ENCODE data around the gene BCOR.

Gene BCOR

GRCh38 chrX:40116925-40117324 is 19.2 kb upstream of the BCOR start:
- H3K79me2 ChIP-seq (ENCODE audit: insufficient read depth, low read length), result peaks cover 43% of the 10 kb centered on the region; the same call in 1 of the 2 replicates
- no peaks in the 10 kb centered on the region for H3K9me3 ChIP-seq (ENCODE audit: insufficient read depth, low read depth, low read length)
- no peak overlapping the region for H2AFZ ChIP-seq (ENCODE audit: low read length)
- H4K20me1 ChIP-seq (ENCODE audit: insufficient read depth, low read length, poor library complexity, severe bottlenecking), result no peaks in the 10 kb centered on the region
- H3K9me2 ChIP-seq (replicated peaks; ENCODE audit: low read depth, low read length), result no peaks in the 10 kb centered on the region
- peaks cover 25% of the 10 kb centered on the region for H3K4me1 ChIP-seq (ENCODE audit: insufficient read depth, low read length, poor library complexity, severe bottlenecking)
- no peaks in the 10 kb centered on the region for H3F3A ChIP-seq (ENCODE audit: low read depth)
- no peaks in the 10 kb centered on the region for H3K36me3 ChIP-seq (ENCODE audit: insufficient read depth, low read length)
- H3K27me3 ChIP-seq (ENCODE audit: insufficient read depth, low read length, poor library complexity, severe bottlenecking), result no peaks in the 10 kb centered on the region
- TF ChIP-seq CTCF (conservative IDR thresholded peaks at IDR 0.05; ENCODE audit: low read length), result no peak
- no peak for TF ChIP-seq EZH2phosphoT487 (IDR thresholded peaks at IDR 0.05; ENCODE audit: borderline replicate concordance)
- no peak overlapping the region for H3K9ac ChIP-seq (ENCODE audit: low read depth, low read length, poor library complexity, severe bottlenecking)
- no peak overlapping the region for H3K4me2 ChIP-seq (ENCODE audit: low read depth, low read length, poor library complexity, severe bottlenecking)
- no peak overlapping the region for H3K4me3 ChIP-seq (ENCODE audit: low read length, poor library complexity, severe bottlenecking)

GRCh38 chrX:40112996-40113395 is 15.2 kb upstream of the BCOR start:
- H2AFZ ChIP-seq (ENCODE audit: low read length), result no peak overlapping the region
- no peaks in the 10 kb centered on the region for H3K9me2 ChIP-seq (replicated peaks; ENCODE audit: low read depth, low read length)
- no peak overlapping the region for H3K4me2 ChIP-seq (ENCODE audit: low read depth, low read length, poor library complexity, severe bottlenecking)
- H3K9ac ChIP-seq (ENCODE audit: low read depth, low read length, poor library complexity, severe bottlenecking), result no peak overlapping the region
- no peaks in the 10 kb centered on the region for H4K20me1 ChIP-seq (ENCODE audit: insufficient read depth, low read length, poor library complexity, severe bottlenecking)
- no peaks in the 10 kb centered on the region for H3F3A ChIP-seq (ENCODE audit: low read depth)
- no peaks in the 10 kb centered on the region for H3K9me3 ChIP-seq (ENCODE audit: insufficient read depth, low read depth, low read length)
- no peaks in the 10 kb centered on the region for H3K27me3 ChIP-seq (ENCODE audit: insufficient read depth, low read length, poor library complexity, severe bottlenecking)
- no peak for TF ChIP-seq EZH2phosphoT487 (IDR thresholded peaks at IDR 0.05; ENCODE audit: borderline replicate concordance)
- TF ChIP-seq CTCF (conservative IDR thresholded peaks at IDR 0.05; ENCODE audit: low read length), result no peak
- H3K4me1 ChIP-seq (ENCODE audit: insufficient read depth, low read length, poor library complexity, severe bottlenecking), result peaks cover 10% of the 10 kb centered on the region
- H3K36me3 ChIP-seq (ENCODE audit: insufficient read depth, low read length), result no peaks in the 10 kb centered on the region
- H3K4me3 ChIP-seq (ENCODE audit: low read length, poor library complexity, severe bottlenecking), result no peak overlapping the region
- peaks cover 49% of the 10 kb centered on the region for H3K79me2 ChIP-seq (ENCODE audit: insufficient read depth, low read length)

- Histone ChIP-seq H2AFZ (ENCODE audit: low read length) (no peak overlapping the region), H4K20me1 (ENCODE audit: insufficient read depth, low read length, poor library complexity, severe bottlenecking) (no peaks in the 10 kb centered on the region), H3K9me3 (ENCODE audit: insufficient read depth, low read depth, low read length) (no peaks in the 10 kb centered on the region), H3K36me3 (ENCODE audit: insufficient read depth, low read length) (no peaks in the 10 kb centered on the region), H3K9ac (ENCODE audit: low read depth, low read length, poor library complexity, severe bottlenecking) (no peak overlapping the region), H3K4me3 (ENCODE audit: low read length, poor library complexity, severe bottlenecking) (no peak overlapping the region), H3F3A (ENCODE audit: low read depth) (no peaks in the 10 kb centered on the region), H3K9me2 (replicated peaks; ENCODE audit: low read depth, low read length) (no peaks in the 10 kb centered on the region), H3K4me2 (ENCODE audit: low read depth, low read length, poor library complexity, severe bottlenecking) (no peak overlapping the region), H3K4me1 (ENCODE audit: insufficient read depth, low read length, poor library complexity, severe bottlenecking) (peaks cover 11% of the 10 kb centered on the region), H3K79me2 (ENCODE audit: insufficient read depth, low read length) (peaks cover 55% of the 10 kb centered on the region), H3K27me3 (ENCODE audit: insufficient read depth, low read length, poor library complexity, severe bottlenecking) (no peaks in the 10 kb centered on the region)
- TF ChIP-seq CTCF (conservative IDR thresholded peaks at IDR 0.05; ENCODE audit: low read length) (no peak), EZH2phosphoT487 (IDR thresholded peaks at IDR 0.05; ENCODE audit: borderline replicate concordance) (no peak)
These were observed 14.1 kb upstream of the BCOR start for GRCh38 chrX:40111868-40112267.
